GM19455 (cell line): Measurements from ENCODE around the gene PFDN2.
A peak's percentile ranks its signal among the peaks of the same experiment; 100 is the strongest.
"Not testable (repeated sequence)": the region's sequence is repeated elsewhere in the genome, so short reads cannot be mapped to it uniquely, and the experiment has no call there.

ENCODE experiments used
- ATAC-seq: cut with Tn5 transposase; IDR thresholded peaks from one replicate; pipeline ENCODE4 v1.9.1; 2021; ENCODE audit not compliant: unreplicated experiment

The PFDN2 gene

DNA sequence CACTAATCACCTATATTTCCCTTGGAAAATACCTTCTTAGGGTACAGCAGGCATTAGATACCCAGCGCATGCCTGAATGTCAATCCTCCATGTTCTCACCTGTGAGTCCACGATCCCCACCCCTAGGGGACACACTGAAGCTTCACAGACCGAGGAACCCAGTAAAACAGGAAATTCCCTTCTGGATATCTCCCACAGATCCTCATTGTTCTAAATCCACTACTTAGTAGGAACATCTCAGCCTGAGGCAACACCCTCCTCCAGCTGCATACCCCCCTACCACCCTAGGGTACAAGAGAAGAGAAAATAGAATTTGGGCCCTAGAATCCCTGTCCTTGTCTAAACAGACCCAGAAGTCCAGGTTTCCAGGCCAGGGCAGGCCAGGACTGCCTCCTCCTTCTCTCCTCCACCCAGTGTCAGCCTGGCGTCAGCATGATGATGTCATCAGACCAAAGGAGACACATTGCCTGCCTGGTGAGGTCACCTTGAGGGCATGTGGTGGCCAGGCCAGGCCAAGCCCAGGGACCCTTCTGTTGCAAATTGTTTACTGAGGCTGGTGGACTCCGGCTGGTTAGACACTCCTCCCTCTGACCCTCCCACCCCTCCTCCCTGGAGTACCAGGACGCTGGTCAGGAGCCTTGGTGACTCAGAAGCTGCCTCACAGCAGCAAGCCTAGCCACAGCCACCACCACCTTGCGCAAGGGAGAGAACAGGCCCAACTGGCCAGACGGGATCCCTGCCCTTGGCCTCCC lies 34.7 kb downstream of the PFDN2 start:
- no peak for ATAC-seq

DNA sequence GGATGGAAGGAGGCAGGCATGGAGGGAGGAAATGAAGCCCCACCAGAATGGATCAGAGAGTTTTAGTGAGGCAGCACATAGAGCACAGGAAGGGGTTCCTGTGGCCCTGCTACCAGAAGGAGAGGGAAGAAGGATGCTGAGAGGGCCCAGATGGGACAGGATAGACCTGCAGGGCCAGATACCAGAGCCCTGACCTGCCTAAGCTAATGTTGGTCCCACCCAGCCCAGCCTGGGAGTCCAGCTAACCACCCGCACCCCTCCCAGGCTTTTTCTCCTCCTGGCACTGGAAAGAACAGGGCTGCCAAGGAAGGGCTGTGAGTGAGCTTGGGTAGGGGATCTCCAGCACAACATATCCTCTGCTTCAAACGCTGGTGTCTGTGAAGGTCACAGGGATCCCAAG lies 35.4 kb downstream of the PFDN2 start:
- ATAC-seq: no peak

DNA sequence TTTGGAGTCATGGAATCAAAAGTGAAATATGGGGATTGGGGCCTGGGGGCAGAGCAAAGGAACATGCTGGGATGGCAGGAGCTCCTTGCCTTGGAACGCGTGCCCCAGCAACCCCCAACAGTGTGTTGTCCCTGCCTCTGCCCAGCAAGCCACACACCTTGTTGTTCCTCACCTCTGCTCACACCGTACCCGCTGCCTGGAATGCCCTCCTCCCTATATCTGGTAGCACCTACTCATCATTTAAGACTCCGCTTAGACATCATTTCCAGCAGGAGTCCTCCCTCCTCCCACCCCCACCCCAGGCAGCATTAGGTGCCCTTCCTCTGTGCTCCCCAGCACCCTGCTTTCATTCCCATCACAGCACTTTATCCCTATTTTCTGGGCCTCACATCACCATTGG lies 36.3 kb downstream of the PFDN2 start:
- no peak for ATAC-seq

DNA sequence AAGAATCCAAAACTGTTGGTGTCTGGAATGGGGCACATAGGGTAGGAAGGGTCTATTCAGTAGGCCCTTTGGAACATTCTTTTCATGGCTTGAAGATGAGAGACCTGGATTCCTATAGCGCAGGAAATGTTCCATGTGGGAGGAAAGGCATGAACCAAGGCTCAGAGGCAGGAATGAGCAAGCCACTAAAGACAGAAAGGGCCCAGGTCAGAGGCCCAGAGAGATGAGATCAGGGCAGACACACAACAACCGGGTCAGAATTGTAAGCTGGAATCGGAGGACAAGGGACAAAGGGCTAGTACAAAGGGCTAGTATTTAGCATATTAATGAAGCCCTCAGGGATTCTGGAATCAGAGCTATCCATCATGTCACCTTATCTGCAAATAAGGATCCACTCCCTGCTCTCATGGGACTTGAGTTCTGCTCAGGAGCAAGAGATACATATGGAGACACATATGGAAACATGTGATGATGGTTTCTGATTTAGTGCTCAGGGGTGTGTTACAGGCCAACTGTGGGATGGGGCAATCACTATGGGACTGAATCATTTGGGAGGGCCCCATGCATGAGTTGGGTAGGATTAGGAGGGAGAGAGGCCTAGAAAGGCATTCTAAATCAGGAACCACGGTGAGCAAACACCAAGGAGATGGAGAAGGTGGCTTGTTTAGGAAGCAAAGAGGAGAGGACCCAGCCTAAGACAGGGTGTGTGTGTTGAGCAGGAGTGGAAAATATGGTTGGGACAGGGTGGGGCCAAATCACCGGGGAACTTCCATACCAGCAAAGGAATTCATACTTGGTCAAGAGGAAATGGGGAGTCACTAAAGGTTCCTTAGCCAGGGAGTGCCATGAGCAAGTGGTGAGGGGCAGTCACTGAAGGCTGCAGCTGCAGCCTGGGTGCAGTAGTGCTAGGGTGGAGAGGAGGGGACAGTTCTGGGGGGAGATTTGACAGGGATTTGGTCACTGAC lies 37.1 kb downstream of the PFDN2 start:
- ATAC-seq: no peak

DNA sequence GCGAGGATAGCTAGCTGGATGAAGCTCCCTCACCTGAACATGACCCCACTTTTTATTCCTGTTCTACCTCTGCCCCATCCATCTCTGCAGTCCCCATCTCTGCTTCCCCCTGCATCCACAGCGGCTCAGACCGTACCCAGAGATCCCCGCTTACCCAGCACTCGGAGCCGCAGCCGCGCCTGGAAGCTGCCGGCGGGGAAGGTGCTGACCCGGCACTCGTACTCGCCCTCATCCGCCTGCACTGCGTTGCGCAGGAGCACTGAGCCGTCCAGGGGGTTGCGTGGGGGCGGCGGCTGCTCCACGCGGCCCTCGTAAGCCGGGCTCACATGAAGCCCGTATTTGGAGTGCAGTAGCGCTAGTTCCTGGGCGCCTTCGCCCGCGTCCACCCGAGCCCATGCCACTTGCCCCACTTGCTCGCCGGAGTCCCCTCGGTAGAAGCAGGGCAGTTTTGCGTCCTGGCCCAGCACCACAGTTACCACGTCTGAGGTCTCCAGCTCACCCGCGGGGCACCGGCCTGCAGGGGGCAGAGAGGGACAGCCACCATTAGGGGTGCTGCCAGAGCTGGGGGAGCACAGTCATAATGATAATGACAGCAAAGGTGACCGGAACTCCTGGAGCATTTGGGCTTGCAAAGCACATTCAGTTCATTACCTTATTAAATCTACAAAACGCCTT lies 38.3 kb downstream of the PFDN2 start:
- ATAC-seq: no peak

DNA sequence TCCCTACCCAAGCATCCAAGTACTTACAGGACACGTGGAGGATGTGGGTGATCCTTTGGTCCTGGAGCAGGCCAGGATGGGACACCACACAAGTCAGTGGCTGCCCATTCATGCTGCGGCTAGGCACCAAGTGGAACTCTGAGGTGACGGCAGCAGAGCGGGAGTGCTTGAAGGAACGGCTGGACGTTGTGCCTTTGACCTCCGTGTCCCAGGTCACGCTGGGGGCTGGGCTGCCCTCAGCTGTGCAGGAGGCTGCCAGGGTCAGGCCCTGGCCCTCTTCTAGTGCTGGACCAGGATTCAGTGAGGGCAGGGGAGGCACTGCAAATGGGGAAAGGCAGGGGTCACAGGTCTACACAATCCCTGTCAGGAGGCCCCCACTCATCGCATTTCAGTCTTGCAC lies 40.4 kb downstream of the PFDN2 start:
- ATAC-seq: no peak

DNA sequence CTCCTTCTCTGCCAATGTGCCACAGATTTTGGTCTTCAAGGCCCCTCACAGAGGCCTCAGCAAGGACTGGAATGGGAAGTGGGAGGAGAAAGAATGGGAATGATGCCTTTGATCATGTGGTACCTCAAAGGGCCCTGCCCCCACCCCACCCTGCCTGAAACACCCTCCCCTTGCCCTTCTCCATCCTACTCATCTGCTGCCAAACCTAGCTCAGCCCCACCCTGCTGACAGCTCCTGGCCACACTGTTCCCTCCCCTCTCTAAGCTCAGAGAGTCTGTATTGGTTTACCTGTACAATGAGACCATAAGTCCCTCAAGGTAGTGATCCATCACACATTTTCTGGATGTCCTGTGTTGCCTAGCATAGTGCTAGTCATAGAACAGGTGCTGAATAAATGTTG lies 41.4 kb downstream of the PFDN2 start:
- no peak for ATAC-seq

DNA sequence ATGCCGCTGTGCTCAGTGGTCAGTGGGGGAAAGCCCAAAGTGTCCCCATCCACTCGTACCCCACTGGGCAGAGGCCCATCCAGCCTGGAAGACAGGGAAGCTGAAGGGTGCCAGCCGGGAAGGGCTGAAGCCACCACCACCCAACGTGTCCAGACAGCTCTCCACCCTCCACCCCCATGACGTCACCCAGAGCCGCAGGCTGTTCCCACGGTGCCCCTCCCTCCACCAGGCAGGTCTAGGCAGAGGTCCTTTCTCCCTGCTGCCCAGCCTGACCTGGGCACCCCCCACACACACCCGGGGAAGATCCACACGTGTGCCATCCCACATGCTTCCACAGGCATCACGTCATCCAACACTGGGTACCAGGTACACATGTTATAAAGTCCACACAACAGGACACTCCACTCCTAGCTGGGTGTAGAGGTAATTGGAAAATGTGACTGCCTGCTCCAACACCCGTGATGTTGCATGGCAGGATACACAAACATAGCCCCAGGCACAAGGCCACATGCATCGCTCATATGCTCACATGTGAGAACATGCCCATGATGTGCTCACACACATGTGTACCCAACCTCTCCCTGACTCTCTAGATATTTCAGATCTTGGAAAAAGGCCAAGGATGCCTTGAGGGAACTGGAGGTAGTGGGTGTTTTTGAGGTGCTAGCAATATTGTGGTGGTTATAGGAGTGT lies 43.0 kb downstream of the PFDN2 start:
- ATAC-seq: no peak

DNA sequence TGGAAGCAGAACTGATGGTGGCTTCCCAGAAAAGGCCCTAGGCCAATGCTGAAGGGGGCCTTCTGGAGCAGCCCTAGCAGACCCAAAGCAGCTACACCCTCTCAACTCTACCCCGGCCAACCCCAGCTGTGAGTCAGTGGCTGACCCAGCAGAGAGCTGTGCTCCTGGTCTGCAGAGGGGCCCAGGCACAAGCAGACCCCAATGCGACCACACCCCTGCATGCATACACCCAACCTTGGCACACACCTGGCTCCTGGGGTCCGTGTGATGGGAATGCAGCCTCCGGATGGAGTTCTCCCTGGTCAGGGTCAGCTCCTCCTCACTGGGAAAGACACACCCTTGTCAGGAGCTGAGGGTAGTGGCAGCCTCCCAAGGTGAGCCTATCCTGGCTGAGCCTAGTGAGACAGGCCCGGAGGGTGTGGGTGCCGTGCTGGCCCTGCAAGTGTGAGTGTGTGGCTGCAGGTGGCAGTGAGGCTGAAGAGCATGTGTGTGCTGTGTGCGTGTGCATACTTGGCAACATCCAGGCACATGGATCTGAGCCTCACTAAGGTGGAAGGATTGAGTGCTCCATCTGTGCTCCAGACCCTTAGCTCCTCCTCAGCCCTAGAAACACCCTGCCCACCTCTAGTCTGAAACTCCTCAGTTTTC lies 44.2 kb downstream of the PFDN2 start:
- no peak for ATAC-seq

DNA sequence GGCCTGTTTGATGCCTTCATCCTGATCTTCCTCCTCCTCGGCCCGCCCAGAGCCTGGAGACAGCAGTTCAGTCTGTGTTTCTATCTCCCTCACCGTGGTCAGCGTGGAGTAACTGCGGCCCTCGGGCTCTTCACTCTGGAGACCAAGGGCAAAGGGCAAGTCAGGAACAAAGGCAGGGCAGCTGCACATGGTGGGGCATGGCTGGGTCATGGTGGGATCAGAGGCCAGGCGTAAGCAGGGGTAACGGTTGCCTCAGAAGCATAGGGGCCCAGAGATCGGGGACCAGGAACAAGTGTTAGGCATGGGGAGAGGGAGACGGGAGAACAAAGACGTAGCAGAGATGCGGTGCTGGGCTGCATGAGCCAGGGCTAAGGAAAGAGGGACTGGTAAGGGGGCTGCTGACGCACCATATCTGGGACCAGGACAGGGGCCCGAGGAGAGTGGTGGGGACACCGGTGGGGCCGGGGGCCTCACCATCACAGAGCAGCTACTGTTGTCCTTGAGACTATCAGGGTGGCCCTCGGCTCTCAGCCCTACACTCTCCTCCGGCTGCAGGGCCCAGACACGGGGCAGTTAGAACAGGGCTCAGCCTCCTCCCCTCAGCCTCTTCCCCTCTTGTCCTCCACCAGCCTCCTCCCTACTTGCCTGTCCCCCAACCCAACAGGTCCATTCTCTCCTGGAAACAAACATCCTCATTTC lies 44.9 kb downstream of the PFDN2 start:
- ATAC-seq: no peak

DNA sequence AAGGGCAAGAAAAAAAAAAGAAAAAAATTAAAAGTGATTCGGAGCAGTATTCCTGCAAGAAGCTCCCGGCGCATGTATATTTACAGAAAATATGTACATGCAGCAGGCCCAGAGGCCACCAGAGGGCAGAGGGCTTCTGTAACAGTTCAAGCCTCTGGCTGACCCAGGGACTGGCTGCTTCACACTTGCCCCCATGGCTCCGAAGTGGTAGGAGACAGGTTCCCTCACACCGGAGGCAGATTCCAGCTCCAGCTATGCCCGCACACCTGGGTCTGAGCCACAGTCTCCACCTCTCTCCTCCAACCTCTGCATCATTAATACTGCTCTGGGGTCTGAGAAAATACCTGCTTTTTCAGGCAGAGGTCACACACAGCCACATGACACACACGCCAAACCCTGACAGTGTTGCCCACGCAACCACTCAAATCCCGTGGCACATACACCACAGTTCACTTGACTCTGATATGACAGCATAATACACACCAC lies 45.9 kb downstream of the PFDN2 start:
- no peak for ATAC-seq

DNA sequence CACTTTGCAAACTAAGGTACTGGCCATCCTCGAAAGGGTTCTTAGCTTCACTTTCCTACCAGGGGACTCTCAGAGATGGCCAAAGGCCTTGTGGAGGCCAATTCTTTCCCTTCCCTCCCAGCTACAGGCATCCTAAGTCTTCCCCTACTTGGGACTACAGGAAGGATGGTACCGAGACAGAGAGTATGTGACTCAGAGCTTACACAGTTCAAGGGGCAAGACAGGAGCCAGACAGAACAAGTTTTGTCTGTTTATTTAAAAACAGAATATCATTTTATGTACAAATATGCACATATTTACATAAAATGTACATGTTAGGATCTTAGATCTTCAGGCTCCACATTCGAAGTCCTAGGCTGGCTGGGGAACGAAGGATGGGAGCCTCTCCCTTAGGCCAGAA lies 47.1 kb downstream of the PFDN2 start:
- no peak for ATAC-seq

DNA sequence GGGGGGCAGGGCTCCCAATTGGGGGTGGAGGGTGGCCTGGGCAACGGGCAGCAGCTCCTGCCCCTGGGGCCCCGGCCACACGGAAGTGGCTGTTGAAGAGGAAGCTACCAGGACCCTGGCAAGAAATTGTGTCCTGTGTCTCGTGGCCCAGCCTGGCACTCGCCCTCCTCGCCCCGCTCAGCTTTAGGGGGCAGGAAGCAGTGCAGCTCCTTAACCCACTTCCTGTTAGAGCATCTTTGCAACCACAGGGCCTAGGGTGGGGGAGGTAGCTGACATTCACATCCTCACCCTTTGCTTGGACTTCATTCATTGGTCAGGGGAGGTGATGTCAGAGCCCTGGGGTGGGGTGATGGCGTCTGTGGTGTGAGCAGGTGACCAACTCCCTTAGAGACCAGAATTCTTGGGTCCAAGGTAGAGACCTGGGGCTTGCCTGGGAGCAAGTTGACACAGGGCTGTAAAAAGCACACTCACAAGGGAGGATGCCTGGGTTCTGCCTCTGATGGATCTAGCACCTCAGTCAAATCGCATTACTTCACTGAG lies 48.0 kb downstream of the PFDN2 start, which contains the start of gene ARHGAP30:
ARHGAP30 (minus strand) TSS at position 161 of the 540 bp plus-strand sequence. CDS start 267 bp downstream, outside the sequence.
- ATAC-seq: peak; percentile 87

DNA sequence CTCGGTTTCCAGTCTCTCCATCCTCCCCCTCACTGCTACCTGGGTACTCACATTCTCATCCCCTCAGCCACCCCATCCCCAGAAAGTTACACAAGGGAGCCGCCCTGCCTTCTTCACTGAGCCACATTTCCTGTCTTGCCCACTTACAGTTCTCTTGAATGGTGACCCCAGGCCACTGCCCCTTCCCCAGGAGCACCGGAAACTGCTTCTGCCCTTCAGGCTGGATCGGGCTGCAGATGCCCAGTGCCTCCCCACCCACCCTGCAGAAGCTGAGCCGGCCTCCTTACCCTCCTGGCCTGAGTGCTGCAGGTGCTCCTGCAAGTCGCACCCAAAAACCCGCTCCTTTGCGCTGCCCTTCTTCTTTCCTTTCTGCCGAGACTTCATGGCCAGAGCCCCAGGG lies 48.6 kb downstream of the PFDN2 start:
- no peak for ATAC-seq

DNA sequence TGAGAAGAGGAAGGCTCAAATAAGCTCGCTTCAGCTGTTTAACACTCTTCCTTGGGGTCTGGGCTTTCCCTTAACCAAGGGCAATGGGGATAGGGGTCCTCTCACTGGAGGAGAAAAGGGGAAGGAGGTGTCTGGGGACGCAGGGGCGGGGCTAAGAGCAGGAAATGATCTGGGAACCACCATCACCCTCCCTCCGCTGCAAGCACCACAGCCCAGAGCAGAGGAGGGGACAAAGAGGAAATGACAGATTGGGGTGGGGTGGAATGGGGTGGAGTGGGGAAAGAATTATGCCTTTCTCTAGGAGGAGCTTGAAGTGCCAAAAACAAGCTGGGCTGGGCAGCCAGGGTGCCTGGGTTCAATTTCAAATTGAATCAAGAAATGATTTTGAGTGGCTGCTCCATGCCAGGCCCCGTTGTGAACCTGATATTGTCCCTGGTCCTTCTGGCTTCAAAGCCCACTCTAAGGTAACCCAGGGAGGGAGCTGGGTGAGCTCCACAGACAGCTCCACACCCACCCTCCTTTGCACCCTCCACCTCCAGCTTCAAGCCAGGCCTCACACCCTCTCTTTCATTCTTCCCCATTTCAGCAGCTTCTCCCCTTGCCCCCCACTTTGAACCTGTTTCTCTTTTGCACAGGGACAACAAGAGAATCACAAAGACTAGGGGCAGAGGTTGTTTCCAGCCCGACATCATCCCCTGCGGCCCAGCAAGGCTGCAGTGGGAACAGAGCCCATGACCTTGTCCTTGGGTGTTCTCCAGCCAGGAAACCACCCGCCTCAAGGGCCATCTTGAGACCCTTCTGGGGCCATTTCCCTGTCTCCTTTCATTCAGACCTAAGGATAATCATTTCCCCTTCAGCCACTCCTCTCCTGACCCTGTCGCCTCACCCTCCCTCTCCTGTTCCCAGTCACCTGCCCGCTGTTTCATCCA lies 49.3 kb downstream of the PFDN2 start:
- ATAC-seq: peak; percentile 61

DNA sequence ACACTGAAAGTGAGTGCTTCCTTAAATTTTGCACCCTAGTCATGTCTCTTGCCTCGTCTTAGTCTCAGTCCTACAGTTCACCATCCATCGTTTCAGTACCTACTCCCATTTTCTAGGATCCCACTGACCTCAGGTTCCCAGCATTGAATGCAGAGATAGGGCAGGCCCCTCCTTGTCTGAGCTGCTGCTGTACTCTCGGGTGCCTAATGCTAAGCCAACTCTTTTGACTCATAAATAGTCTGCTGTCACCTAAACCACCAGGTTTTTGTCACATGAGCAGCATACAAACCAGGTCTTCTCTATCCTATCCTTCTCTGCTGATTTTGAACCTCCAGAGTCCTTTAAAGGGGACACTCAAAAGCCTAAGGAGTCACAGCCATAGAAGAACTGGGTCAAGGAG lies 51.1 kb downstream of the PFDN2 start:
- no peak for ATAC-seq

DNA sequence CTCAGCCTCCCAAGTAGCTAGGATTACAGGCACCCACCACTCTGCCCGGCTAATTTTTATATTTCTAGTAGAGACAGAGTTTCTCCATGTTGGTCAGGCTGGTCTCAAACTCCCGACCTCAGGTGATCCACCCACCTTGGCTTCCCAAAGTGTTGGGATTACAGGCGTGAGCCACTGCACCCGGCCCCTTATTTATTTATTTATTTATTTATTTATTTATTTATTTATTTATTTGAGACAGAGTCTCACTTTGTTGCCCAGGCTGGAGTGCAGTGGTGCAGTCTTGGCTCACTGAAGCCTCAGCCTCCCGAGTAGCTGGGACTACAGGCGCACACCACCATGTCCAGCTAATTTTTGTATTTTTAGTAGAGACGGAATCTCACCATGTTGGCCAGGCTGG lies 52.2 kb downstream of the PFDN2 start:
- ATAC-seq: not testable (repeated sequence)

DNA sequence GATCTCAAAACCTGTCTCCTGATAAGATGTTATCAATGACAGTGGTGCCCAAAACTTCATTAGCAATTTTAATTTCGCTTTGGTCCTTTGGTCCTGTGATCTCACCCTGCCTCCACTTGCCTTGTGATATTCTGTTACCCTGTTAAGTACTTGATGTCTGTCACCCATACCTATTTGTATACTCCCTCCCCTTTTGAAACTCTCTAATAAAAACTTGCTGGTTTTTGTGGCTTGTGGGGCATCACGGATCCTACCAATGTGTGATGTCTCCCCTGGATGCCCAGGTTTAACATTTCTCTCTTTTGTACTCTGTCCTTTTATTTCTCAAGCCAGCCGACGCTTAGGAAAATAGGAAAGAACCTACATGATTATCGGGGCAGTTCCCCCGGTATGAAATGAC lies 53.9 kb downstream of the PFDN2 start:
- ATAC-seq: not testable (repeated sequence)
